Measurements from ENCODE around the gene KCP. TPM values are rescaled to one million over a fixed set of nuclear protein-coding genes. Genes with fewer than 3 reads are reported as not detected.
A peak's percentile ranks its signal among the peaks of the same experiment; 100 is the strongest.

KCP gene
- total RNA-seq, 2 experiments from 2014 or later, result 0.20 to 0.52 TPM

DNA sequence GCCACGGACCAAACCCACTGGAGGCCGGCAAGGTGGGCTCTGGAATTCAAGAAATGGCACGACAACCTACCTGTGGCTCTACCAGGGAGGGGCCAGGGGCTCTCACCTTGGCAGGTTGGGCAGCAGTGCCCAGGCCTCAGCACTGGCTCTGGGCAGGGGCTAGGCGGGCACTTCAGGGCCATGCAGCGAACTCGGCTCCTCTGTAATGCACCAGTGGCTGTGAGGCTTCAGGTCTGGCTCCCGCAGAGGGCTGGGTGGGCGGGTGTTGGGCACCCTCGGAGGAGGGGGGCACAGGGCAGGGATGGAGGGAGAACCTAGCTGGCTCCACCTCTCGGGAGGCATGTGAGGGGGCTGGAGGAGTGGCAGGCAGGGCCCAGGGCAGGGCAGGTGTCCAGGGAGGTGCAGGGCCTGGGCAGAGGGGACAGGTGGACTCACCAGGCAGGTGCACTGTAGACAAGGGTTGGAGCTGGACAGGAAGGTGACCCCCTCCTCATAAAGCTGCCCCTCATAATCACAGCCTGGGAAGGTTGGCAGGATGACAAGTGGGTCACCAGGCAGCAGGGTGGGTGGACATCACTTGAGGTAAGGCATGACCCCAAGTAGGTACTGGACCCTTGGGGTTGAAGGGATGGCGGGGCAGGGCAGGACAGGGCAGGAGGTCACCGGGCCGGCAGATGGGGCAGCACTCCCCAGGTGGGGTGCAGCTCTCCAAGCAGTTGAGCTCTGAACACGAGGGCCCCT is 6.7 kb downstream of the KCP start:
- H3K9me3 Mint-ChIP-seq (ENCODE audit: low read depth), result peaks cover 4% of the 10 kb centered on the region
- H3K4me3 Mint-ChIP-seq, result no peak overlapping the region
- H3K27ac Mint-ChIP-seq, result no peak overlapping the region
- no peaks in the 10 kb centered on the region for H3K36me3 Mint-ChIP-seq
- ATAC-seq (no peak), DNase-seq (no peak)
- peaks cover 32% of the 10 kb centered on the region for H3K27me3 Mint-ChIP-seq
- CTCF ChIA-PET, result interaction anchor here (1.2 to 4.2 kb wide), 4 partner anchors 8 to 187 kb away, joined by 4 to 23 read pairs (median 6); no protein-coding TSS in a partner anchor
- no peaks in the 10 kb centered on the region for H3K4me1 Mint-ChIP-seq

DNA sequence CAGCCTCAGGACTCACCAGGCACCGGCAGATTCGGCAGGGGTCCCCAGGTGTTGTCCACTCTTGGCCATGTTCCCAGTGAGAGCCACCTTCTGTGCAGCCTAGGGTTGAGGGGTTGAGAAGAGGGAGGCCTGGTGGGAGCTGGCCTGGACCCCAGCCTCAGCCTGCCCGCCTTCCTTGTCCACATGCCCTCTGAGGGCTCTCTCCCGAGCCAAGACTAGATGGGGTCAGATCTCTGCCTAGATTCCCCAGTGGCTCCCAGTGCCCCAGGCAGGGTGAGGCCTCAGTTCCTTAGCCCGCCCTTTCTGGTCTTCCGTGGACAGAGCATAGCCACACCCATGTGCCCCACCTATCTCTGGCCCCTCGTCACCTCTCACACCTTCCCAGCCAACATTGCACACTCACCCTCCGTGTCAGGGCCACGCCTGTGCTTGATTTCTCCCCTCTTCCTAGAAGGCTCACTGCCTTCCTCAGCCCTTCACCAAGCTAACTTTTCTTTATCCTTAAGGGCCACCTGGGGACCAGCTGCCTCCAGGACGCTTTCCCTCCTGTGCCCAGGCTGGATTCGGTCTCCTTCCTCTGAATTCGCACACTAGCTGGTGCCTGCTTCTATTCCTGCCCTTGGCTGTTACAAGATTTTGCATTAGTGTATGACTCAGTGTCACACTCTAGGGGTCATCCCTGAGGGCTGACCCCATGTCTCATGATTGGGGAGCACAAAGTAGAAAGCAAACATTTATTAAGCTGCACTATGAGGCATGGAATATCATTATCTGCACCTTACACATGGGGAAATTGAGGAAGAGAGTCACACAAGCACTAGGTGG is 7.5 kb downstream of the KCP start:
- ATAC-seq, result no peak
- Mint-ChIP-seq H3K4me1 (no peaks in the 10 kb centered on the region), H3K27me3 (peaks cover 30% of the 10 kb centered on the region), H3K9me3 (ENCODE audit: low read depth) (peaks cover 5% of the 10 kb centered on the region), H3K27ac (no peak overlapping the region), H3K36me3 (peaks cover 2% of the 10 kb centered on the region), H3K4me3 (no peak overlapping the region)
- DNase-seq, result no peak
- CTCF ChIA-PET, result interaction anchor here (1.2 to 4.2 kb wide), 3 partner anchors 9 to 188 kb away, joined by 4 to 23 read pairs (median 4); no protein-coding TSS in a partner anchor

DNA sequence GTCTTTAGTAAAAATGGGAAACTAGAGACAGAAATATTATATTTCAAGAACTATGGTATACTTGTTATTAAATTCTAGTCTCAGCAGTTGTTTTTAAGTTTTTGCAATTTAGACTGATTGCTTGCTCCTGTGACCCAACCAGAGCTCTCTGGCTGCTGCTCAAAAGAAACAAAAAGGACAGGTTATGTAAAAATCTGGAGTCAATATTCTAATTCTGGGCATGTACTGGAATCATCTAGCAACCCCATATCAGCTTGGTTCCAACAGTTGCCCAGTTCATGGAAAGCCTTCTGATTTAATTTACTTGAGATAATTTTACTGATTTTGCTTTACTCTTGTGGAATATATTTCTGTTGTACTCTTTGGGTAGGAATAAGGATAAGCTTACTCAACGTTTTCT is 10.3 kb downstream of the KCP start:
- H3K9me3 Mint-ChIP-seq (ENCODE audit: low read depth), result peaks cover 5% of the 10 kb centered on the region
- H3K27ac Mint-ChIP-seq, result no peak overlapping the region
- H3K4me3 Mint-ChIP-seq, result no peak overlapping the region
- DNase-seq, result no peak
- no peak for ATAC-seq
- CTCF ChIA-PET, result interaction anchor here (1.6 to 2.0 kb wide), 2 partner anchors 17 to 191 kb away, joined by 4 to 12 read pairs; no protein-coding TSS in a partner anchor
- H3K4me1 Mint-ChIP-seq, result peaks cover 3% of the 10 kb centered on the region
- H3K27me3 Mint-ChIP-seq, result peaks cover 22% of the 10 kb centered on the region
- H3K36me3 Mint-ChIP-seq, result peaks cover 2% of the 10 kb centered on the region

DNA sequence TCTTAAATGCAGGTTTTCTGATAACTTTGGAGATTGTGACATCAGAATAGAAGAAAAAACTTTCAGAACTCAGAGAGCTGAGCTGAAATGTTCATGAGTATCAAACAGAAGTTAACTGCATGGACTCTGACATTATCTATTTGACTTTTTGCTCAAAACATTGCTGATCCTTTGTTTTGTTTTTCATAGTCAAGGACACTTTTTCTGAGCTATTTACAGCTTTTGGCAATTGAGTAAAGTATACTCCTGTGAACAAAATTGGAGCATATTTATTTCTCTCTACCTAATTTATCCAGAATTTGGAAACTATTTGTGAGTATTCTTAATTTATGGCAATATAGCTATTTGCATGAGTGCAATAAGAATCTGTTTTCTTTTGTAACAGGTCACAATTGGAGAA is 11.1 kb downstream of the KCP start:
- no peak overlapping the region for H3K27ac Mint-ChIP-seq
- DNase-seq, result no peak

DNA sequence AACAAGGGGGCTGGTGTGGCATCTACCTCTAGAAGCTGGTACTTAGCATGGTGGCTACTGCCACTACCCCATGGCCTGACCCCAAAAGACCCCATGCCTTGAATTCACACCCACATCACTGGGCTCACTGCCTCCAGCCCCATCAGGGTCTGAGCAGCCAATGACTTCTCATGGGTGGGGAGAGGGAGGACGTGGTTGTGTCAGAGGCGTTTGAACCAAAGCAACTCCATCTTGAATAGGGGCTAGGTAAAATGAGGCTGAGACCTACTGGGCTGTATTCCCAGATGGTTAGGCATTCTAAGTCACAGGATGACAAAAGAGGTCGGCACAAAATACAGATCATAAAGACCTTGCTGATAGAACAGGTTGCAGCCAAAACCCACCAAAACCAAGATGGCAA is 15.2 kb downstream of the KCP start:
- H3K4me1 Mint-ChIP-seq, result peaks cover 3% of the 10 kb centered on the region
- no peak for ATAC-seq
- no peak overlapping the region for H3K27ac Mint-ChIP-seq
- no peak for DNase-seq
- CTCF ChIA-PET, result no interaction called here
- peaks cover 2% of the 10 kb centered on the region for H3K36me3 Mint-ChIP-seq
- H3K9me3 Mint-ChIP-seq (ENCODE audit: low read depth), result peaks cover 3% of the 10 kb centered on the region
- peaks cover 14% of the 10 kb centered on the region for H3K27me3 Mint-ChIP-seq
- no peak overlapping the region for H3K4me3 Mint-ChIP-seq

More for the DNA sequence above, 11.1 kb downstream of the KCP start:
- H3K9me3 Mint-ChIP-seq (ENCODE audit: low read depth), result peaks cover 5% of the 10 kb centered on the region
- H3K4me3 Mint-ChIP-seq, result no peak overlapping the region
- peaks cover 2% of the 10 kb centered on the region for H3K36me3 Mint-ChIP-seq
- CTCF ChIA-PET, result interaction anchor here (0.6 to 2.0 kb wide), 3 partner anchors 16 to 192 kb away, joined by 3 to 12 read pairs (median 4); no protein-coding TSS in a partner anchor
- peaks cover 3% of the 10 kb centered on the region for H3K4me1 Mint-ChIP-seq
- peaks cover 22% of the 10 kb centered on the region for H3K27me3 Mint-ChIP-seq
- ATAC-seq, result no peak

DNA sequence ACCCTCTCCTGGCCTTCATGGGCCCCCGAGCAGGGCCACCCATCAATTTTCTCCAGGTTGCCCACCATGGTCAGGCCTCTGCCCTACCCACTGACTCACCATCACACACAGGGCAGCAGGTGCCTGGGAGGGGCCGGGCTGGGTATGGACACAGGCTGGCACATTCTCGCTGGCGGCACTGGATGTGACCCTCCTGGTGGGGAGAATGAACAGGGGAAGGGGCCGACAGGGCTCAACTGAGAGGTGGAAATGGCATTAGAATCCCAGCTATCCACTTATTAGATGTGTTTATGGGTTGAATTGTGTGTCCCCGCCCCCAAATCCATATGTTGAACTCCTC is 16.4 kb downstream of the KCP start:
- CTCF ChIA-PET, result no interaction called here
- H3K27ac Mint-ChIP-seq, result no peak overlapping the region
- H3K4me3 Mint-ChIP-seq, result no peak overlapping the region
- peaks cover 2% of the 10 kb centered on the region for H3K36me3 Mint-ChIP-seq
- peaks cover 2% of the 10 kb centered on the region for H3K9me3 Mint-ChIP-seq (ENCODE audit: low read depth)
- no peak for DNase-seq
- ATAC-seq, result no peak
- peaks cover 3% of the 10 kb centered on the region for H3K4me1 Mint-ChIP-seq
- peaks cover 24% of the 10 kb centered on the region for H3K27me3 Mint-ChIP-seq

DNA sequence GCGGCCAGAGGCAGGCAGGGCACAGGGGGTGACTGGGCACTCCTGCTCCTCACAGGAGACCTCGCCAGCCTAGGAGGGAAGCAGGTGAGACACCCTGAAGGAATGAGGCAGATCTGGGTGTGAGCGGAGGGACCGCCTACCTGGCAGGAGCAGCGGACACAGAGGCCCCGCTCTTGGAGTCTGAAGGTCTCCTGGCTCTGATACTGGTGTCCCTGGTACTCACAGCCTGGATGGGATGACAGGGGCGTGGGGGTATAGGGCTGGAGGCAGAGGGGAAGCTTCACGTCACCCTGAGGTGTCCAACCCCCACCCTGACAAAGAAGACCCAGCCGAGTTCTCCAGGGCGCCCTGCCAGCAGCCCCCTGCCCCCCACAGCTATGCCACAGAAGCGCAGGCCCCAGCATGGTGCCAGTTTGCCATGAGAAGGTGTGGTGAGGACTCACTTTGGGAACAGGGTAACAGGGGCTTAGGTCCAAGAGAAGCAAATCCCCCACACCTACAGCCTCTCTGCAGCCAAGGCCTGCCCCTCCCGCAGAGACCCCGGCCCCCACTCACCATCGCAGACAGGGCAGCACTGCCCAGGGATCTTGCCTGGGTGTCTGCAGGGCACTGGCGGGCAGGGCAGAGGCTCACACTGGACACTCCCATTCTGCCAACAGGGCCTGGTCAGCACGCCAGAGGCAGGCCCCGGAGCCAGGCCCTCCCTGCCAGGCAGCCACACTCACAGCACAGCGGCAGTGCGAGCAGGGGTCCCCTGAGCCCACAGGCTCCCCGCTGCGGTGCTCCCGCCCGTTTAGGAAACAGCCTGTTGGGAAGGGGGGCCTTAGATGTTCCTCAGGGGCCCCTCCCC is 17.0 kb downstream of the KCP start:
- H3K9me3 Mint-ChIP-seq (ENCODE audit: low read depth), result peaks cover 1% of the 10 kb centered on the region
- H3K36me3 Mint-ChIP-seq, result peaks cover under 1% of the 10 kb centered on the region
- H3K27ac Mint-ChIP-seq, result no peak overlapping the region
- ATAC-seq (no peak), DNase-seq (no peak)
- H3K4me1 Mint-ChIP-seq, result peaks cover 3% of the 10 kb centered on the region
- CTCF ChIA-PET, result interaction anchor here (1.2 kb wide), 1 partner anchor 23 kb away, joined by 3 read pairs; no protein-coding TSS in a partner anchor
- H3K27me3 Mint-ChIP-seq, result peaks cover 22% of the 10 kb centered on the region
- no peak overlapping the region for H3K4me3 Mint-ChIP-seq

DNA sequence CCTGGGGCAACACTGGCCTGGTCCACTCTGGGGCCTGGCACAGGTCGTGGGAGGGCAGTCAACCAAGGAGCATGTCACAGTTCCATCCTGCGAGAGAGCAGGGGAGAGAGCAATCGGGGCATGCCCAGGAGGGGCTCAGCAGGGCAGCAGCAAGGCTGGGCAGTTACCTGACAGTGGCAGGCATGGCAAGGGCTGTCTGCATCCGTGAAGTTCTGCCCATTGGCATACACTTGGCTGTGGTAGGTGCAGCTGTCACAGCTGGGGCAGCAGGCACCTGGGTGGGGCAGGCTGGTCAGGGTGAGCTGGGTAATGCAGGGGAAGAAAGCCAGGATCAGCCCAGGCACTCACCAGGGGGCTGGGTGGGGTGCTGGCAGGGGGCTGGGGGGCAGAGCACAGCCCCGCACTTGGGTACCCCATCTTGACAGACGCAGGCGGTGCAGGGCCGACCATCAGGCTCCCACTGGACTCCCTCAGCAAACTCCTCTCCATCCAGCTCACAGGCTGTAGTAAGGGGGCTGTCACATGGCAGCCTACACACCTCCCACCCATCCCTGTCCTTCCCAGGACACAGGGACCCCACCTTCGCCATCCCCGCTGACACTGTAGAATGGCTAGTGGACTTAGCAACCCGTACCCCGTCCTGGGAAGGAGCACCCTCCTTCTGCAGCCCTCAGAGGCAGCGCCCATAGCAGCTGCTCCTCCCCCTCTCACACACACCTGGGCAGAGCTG is 17.8 kb downstream of the KCP start:
- DNase-seq (no peak), ATAC-seq (no peak)
- Mint-ChIP-seq H3K36me3 (no peaks in the 10 kb centered on the region), H3K4me1 (peaks cover 1% of the 10 kb centered on the region), H3K9me3 (ENCODE audit: low read depth) (no peaks in the 10 kb centered on the region), H3K27ac (no peak overlapping the region), H3K4me3 (no peak overlapping the region), H3K27me3 (peaks cover 19% of the 10 kb centered on the region)
- CTCF ChIA-PET, result interaction anchor here (1.2 kb wide), 1 partner anchor 22 kb away, joined by 3 read pairs; no protein-coding TSS in a partner anchor

DNA sequence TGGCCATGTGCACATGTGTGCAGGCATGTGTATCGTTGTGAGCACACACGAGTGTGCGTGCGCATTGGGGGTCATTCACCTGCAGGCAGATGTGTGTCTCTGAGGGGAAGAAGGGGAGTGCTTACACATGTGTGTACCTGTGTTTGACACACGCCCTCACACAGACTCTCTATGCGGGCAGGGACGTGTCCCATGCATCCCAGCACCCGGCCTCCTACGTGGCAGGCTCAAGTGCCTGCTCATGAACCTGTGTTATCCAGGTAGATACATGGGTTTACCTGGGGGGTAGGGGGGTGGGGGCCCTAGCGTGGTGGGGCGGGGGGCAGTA is 18.6 kb downstream of the KCP start:
- no peak for ATAC-seq
- CTCF ChIA-PET, result no interaction called here
- no peak for DNase-seq
- H3K36me3 Mint-ChIP-seq, result no peaks in the 10 kb centered on the region
- no peak overlapping the region for H3K4me3 Mint-ChIP-seq
- H3K9me3 Mint-ChIP-seq (ENCODE audit: low read depth), result no peaks in the 10 kb centered on the region
- H3K27ac Mint-ChIP-seq, result no peak overlapping the region
- no peaks in the 10 kb centered on the region for H3K4me1 Mint-ChIP-seq
- peaks cover 16% of the 10 kb centered on the region for H3K27me3 Mint-ChIP-seq

DNA sequence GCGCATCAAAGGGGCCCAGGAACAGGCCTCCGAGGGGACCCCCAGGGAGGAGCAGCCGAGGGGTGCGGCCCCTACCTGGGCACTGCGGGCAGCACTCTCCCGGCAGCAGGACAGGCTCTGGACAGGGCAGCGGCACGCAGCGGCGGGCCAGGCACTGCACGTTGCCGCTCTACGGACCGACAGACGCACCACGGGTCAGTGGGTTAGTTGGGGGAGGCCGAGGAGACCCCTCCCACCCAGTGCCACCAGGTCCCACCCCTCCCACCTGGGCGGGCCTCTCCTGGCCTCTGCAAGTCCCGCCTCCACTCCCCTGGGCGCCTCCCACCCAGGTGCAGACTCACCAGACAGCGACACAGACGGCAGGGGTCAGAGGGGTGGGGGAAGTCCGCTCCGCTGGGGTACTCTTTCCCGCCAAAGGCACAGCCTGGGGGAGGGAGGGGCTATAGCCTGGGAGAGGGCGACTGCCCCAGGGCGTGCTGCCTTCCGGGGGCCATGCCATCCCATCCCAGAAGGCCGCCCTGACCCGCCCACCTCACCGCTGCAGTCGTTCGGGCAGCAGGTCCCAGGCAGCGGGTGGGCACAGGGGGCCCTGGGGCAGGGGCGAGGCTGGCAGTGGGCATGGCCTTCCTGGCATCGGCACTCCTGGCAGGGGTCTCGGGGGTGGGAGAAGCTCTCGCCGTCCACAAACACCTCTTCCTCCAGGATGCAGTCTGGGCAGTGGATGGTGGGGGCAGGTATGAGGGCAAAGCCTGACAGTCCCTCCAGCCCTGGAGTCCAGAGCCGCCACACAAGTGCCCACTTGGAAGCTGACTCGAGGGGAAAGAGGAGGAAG is 19.2 kb downstream of the KCP start:
- DNase-seq, result no peak
- CTCF ChIA-PET, result no interaction called here
- H3K4me1 Mint-ChIP-seq, result no peaks in the 10 kb centered on the region
- no peak overlapping the region for H3K4me3 Mint-ChIP-seq
- no peak overlapping the region for H3K27ac Mint-ChIP-seq
- H3K27me3 Mint-ChIP-seq, result peaks cover 16% of the 10 kb centered on the region
- no peaks in the 10 kb centered on the region for H3K9me3 Mint-ChIP-seq (ENCODE audit: low read depth)
- H3K36me3 Mint-ChIP-seq, result no peaks in the 10 kb centered on the region
- ATAC-seq, result peak; percentile 11

DNA sequence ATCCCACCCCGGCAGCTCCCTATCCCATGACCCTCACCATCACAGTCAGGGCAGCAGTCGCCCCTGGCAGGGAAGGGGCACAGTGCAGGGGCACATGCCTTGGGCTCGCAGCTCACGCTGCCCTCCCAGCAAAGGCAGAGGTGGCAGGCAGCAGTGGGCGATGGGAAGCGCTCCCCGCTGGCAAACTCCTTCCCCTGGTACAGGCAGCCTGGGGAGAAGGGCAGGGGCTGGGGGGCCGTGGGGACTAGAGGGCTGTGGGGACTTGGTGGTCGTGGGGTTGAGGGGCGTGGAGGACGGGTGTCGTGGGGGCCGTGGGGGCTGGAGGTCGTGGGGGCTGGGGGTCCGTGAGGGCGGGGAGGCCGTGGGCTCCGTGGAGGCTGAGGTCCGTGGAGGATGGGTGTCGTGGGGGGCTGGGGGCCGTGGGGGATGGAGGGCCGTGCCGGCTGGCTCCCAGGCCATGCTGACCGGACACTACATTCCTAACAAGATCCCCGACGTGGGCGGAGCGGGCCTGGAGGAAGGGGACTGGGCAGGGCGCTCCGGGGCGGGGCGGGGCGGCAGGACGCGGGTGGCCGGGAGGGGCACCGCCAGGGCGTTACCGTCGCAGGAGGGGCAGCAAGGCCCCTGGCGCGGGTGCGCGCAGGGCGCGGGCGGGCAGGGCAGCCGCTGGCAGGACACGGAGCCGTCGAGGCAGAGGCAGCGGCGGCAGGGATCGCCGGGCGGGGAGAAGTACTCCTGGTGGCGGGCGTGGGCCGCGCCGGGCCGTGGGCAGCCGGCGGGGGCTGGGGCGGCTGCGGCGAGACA is 20.0 kb downstream of the KCP start:
- H3K27ac Mint-ChIP-seq, result no peak overlapping the region
- CTCF ChIA-PET, result no interaction called here
- no peaks in the 10 kb centered on the region for H3K9me3 Mint-ChIP-seq (ENCODE audit: low read depth)

More for the DNA sequence above, 20.0 kb downstream of the KCP start:
- ATAC-seq (peak; percentile 17), DNase-seq (no peak)
- no peaks in the 10 kb centered on the region for H3K4me1 Mint-ChIP-seq
- no peak overlapping the region for H3K4me3 Mint-ChIP-seq
- H3K27me3 Mint-ChIP-seq, result peaks cover 16% of the 10 kb centered on the region
- H3K36me3 Mint-ChIP-seq, result no peaks in the 10 kb centered on the region
